Measurements from ENCODE around the gene MTARC1.

DNA sequence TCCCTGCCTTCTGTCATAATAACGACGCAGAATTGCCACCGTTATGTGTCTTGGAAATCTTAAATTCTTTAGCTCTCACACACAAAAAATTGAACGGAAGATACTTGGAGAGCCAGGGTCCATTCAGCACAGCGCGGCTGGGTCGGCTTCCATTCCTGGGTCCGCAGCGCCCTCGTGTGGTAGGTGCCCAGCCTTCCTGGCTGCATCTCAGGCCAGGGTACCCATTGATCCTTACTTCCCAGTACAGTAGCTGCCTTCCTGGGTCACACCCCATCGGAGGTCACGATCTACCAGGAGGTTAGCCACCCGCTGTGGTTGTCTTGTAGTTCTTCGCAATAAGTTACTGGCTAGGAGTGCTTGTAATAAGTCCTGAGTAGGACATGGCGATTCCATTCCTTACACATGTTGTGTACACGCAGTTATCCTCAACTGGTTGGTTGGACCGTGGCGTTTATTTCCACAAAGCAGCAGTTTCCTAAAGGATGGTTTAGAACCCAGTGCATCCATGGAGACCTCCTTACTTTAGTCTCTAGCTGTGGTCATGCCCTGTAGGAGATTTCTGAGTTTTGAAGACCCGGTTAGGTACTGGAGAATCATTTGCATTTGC is 9.9 kb upstream of the MTARC1 start:
- TF ChIP-seq, protein P1, sequence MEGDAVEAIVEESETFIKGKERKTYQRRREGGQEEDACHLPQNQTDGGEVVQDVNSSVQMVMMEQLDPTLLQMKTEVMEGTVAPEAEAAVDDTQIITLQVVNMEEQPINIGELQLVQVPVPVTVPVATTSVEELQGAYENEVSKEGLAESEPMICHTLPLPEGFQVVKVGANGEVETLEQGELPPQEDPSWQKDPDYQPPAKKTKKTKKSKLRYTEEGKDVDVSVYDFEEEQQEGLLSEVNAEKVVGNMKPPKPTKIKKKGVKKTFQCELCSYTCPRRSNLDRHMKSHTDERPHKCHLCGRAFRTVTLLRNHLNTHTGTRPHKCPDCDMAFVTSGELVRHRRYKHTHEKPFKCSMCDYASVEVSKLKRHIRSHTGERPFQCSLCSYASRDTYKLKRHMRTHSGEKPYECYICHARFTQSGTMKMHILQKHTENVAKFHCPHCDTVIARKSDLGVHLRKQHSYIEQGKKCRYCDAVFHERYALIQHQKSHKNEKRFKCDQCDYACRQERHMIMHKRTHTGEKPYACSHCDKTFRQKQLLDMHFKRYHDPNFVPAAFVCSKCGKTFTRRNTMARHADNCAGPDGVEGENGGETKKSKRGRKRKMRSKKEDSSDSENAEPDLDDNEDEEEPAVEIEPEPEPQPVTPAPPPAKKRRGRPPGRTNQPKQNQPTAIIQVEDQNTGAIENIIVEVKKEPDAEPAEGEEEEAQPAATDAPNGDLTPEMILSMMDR (IDR thresholded peaks at IDR 0.05; ENCODE audit: low read depth, low read length) = peak; percentile 99
- TF ChIP-seq EZH2phosphoT487 (IDR thresholded peaks at IDR 0.05; ENCODE audit: low read depth) = no peak
